SK-N-MC (cell line): Measurements from ENCODE around the gene MADCAM1.

Experiments
- DNase-seq: peaks from one replicate; pipeline ENCODE4 v3.0.0-alpha.2; 2011; ENCODE audit warnings: low read depth, low spot score
- H3K27ac ChIP-seq: fragments of 200-600 bp; sonication (generic); 2 replicates; pipeline ENCODE4 v1.5.1; 2016; ENCODE audit warnings: mixed run types
- H3K36me3 ChIP-seq: fragments of 200-600 bp; sonication (generic); 2 replicates; pipeline ENCODE4 v1.6.1; 2017; ENCODE audit warnings: antibody characterized with exemption, low read length, mixed read lengths; ENCODE audit not compliant: insufficient read depth
- H3K4me3 ChIP-seq: fragments of 200-600 bp; sonication (generic); 2 replicates; pipeline ENCODE4 v1.5.1; 2016
- H3K9ac ChIP-seq: fragments of 200-600 bp; sonication (generic); 2 replicates; pipeline ENCODE4 v1.8.0; 2017; ENCODE audit warnings: mixed run types, mixed read lengths; ENCODE audit not compliant: insufficient read length
- H3K9me3 ChIP-seq: fragments of 200-600 bp; sonication (generic); 2 replicates; pipeline ENCODE4 v1.6.1; 2017; ENCODE audit warnings: low read depth, mild to moderate bottlenecking, antibody characterized with exemption, low read length, moderate library complexity, mixed read lengths
- EZH2 ChIP-seq: fragments of 200-600 bp; sonication (generic); IDR thresholded peaks from one replicate; pipeline ENCODE4 v1.6.1; 2017; ENCODE audit warnings: antibody characterized with exemption
- FOXP2 ChIP-seq: optimal IDR thresholded peaks from 2 replicates; pipeline ENCODE3; 2011; ENCODE audit warnings: mild to moderate bottlenecking, moderate library complexity; ENCODE audit not compliant: insufficient read depth; ENCODE audit errors: extremely low read length, control extremely low read depth
- POLR2AphosphoS5 ChIP-seq: IDR thresholded peaks from 2 replicates; pipeline ENCODE4 v1.6.1; 2012; ENCODE audit warnings: mild to moderate bottlenecking, low read depth, low read length, borderline replicate concordance

MADCAM1 gene

DNA sequence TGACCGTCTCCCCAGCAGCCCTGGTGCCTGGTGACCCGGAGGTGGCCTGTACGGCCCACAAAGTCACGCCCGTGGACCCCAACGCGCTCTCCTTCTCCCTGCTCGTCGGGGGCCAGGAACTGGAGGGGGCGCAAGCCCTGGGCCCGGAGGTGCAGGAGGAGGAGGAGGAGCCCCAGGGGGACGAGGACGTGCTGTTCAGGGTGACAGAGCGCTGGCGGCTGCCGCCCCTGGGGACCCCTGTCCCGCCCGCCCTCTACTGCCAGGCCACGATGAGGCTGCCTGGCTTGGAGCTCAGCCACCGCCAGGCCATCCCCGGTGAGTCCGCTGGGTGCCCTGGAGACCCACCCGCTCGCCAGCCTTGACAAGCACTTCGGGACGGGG lies 2.2 kb downstream of the MADCAM1 start:
- DNase-seq: no peak
- H3K36me3 ChIP-seq: no peaks in the 10 kb centered on the region
- H3K9ac ChIP-seq: no peak overlapping the region
- H3K9me3 ChIP-seq: no peaks in the 10 kb centered on the region
- no peak overlapping the region for H3K4me3 ChIP-seq
- TF ChIP-seq FOXP2 (no peak), EZH2 (no peak), POLR2AphosphoS5 (no peak)
- H3K27ac ChIP-seq: no peak overlapping the region

DNA sequence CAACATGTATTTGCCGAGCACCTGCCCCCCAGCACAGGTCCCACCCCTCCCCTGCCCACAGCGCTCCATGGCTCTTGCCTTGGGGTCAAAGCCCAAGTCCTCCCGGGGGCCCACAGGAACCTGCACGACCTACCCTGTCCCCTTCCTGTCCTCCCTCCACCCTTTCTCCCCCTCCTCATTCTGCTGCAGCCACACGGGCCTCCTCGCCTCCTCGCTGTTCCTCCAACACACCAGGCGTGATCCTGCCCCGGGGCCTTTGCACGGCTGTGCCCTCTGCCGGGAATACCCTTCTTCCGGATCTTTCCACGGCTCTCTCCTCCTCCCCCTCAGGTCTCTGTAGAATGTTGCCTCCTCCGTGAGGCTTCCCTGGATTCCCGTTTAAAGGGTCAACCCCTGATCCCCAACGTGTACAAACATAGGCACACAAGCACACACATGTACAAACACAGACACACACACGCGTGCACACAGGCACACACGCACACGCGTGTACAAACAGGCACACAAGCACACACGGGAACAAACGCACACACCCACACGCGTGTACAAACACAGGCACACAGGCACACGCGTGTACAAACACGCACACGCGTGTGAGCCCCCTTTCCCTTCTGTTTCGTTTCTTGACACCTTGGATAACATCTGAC lies 2.8 kb downstream of the MADCAM1 start:
- Histone ChIP-seq H3K9me3 (no peaks in the 10 kb centered on the region), H3K36me3 (no peaks in the 10 kb centered on the region), H3K27ac (no peak overlapping the region), H3K4me3 (no peak overlapping the region), H3K9ac (no peak overlapping the region)
- no peak for TF ChIP-seq EZH2
- no peak for TF ChIP-seq FOXP2
- no peak for TF ChIP-seq POLR2AphosphoS5
- no peak for DNase-seq

DNA sequence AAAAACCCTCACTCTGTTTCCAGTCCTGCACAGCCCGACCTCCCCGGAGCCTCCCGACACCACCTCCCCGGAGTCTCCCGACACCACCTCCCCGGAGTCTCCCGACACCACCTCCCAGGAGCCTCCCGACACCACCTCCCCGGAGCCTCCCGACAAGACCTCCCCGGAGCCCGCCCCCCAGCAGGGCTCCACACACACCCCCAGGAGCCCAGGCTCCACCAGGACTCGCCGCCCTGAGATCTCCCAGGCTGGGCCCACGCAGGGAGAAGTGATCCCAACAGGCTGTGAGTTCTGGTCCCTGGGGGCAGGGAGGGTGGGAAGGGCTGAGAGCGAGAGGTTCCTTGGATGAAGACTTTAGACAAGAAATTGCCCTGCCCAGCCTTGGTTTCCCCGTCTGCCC lies 5.4 kb downstream of the MADCAM1 start:
- TF ChIP-seq EZH2: no peak
- no peak for TF ChIP-seq FOXP2
- no peak for TF ChIP-seq POLR2AphosphoS5
- H3K9ac ChIP-seq: no peak overlapping the region

DNA sequence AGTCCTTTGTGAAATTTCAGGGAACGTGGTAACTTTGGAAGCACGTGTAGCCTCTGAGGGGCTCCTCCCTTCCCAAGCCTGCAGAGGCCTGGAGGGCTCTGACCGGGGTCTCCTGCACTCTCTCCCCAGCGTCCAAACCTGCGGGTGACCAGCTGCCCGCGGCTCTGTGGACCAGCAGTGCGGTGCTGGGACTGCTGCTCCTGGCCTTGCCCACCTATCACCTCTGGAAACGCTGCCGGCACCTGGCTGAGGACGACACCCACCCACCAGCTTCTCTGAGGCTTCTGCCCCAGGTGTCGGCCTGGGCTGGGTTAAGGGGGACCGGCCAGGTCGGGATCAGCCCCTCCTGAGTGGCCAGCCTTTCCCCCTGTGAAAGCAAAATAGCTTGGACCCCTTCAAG lies 8.3 kb downstream of the MADCAM1 start:
- Histone ChIP-seq H3K36me3 (no peaks in the 10 kb centered on the region; the same call in 1 of the 2 replicates), H3K9me3 (no peaks in the 10 kb centered on the region), H3K4me3 (no peak overlapping the region), H3K27ac (no peak overlapping the region), H3K9ac (no peak overlapping the region)
- DNase-seq: no peak
- no peak for TF ChIP-seq POLR2AphosphoS5

More for the DNA sequence above, 5.4 kb downstream of the MADCAM1 start:
- no peak overlapping the region for H3K27ac ChIP-seq
- no peaks in the 10 kb centered on the region for H3K36me3 ChIP-seq
- no peaks in the 10 kb centered on the region for H3K9me3 ChIP-seq
- no peak overlapping the region for H3K4me3 ChIP-seq
- no peak for DNase-seq

DNA sequence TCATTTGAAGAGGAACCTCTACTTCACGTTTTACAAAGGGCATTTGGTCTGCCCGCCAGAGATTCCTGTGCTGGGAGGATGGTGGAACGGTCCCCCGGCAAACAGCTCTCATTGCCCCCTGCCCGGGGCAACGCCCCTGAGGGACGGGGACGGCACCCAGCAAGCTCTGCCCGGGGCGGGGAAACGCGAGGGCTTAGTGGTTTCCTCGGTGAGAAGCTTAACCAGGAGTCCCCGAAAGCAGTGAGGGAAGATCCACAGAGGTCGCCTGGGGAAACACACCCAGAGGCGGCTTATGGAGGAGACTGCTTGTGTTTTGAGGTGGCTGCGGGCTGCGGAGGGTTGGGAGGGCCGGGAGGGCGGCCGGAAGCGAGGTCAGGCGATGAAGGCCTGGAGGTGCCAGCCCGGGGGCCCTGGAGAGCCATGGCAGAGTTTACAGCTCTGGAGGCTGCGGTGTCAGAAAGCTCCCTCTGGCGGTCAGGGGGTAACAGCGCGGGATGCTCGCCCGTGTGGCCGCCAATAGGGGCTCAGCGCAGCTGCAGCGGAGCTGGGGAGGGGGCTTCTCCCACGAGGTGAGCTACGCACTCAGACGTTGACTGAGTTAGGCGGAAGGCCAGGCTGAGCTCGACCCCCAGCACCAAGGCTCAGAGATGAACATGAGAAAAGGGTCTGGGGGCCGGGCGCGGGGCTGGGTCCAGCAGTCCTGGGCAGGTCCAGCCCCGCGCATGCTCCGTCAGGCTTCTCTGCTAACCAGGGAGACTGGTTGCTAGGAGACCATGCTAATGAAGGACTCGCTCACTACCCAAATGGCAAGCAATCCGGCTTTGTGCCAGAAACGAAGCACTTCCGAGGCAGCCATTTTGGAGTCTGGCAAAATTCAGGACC lies 10.4 kb downstream of the MADCAM1 start:
- no peaks in the 10 kb centered on the region for H3K9me3 ChIP-seq
- peak overlapping the region; percentile 98 for H3K27ac ChIP-seq
- peak; percentile 34; the same call in 1 of the 2 replicates for TF ChIP-seq POLR2AphosphoS5
- TF ChIP-seq EZH2: no peak
- no peak for TF ChIP-seq FOXP2
- no peak for DNase-seq
- peak overlapping the region; percentile 96 for H3K9ac ChIP-seq
- H3K4me3 ChIP-seq: peak overlapping the region; percentile 98
- no peaks in the 10 kb centered on the region; the same call in 1 of the 2 replicates for H3K36me3 ChIP-seq

DNA sequence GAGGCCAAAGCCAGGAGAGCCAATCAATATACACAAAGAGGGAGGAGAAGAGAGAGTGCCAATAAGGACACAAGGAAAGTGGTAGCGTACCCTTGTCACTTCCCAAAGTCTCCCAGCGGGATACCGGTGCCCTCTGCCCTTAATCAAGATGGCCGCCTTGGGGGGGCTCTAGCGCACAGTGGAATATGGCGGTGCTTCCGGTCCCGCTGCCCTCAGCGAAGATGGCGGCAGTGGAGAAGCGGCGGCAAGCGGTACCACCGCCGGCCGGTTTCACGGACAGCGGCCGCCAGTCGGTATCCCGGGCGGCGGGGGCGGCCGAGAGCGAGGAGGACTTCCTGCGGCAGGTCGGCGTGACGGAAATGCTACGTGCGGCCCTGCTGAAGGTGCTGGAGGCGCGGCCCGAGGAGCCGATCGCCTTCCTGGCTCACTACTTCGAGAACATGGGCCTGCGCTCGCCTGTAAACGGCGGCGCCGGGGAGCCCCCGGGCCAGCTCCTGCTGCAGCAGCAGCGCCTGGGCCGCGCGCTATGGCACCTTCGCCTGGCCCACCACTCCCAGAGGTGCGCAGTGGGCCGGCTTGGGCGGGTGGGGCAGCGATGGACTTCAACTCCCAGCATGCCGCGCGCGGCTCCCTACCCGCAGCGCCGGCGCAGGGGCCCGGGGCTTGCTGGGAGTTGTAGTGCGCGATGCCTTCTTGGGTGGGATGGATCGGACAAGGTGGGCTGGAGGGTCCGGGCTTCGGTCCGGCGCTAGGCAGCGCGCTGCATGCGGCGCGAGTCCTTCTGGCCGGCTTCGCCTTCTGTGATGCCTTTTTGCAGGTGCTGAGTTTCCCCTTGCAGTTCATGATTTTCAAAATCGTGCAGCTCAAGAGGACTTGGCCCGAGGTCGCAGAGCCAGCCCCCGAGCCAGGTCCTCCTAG lies 11.3 kb downstream of the MADCAM1 start, which contains the start of gene TPGS1:
Gene TPGS1, plus strand, starts transcription at position 212 of the 918 bp plus-strand sequence. Its CDS starts 10 bp downstream, at position 222.
- peak within 1 kb of the TSS; percentile 96 for H3K9ac ChIP-seq
- peak within 1 kb of the TSS; percentile 98 for H3K4me3 ChIP-seq
- no peak for TF ChIP-seq EZH2
- peak; percentile 50 for TF ChIP-seq POLR2AphosphoS5
- DNase-seq: peak; percentile 100
- no peaks in the 10 kb centered on the region; the same call in 1 of the 2 replicates for H3K36me3 ChIP-seq
- H3K27ac ChIP-seq: peak within 1 kb of the TSS; percentile 98
- no peaks in the 10 kb centered on the region for H3K9me3 ChIP-seq

DNA sequence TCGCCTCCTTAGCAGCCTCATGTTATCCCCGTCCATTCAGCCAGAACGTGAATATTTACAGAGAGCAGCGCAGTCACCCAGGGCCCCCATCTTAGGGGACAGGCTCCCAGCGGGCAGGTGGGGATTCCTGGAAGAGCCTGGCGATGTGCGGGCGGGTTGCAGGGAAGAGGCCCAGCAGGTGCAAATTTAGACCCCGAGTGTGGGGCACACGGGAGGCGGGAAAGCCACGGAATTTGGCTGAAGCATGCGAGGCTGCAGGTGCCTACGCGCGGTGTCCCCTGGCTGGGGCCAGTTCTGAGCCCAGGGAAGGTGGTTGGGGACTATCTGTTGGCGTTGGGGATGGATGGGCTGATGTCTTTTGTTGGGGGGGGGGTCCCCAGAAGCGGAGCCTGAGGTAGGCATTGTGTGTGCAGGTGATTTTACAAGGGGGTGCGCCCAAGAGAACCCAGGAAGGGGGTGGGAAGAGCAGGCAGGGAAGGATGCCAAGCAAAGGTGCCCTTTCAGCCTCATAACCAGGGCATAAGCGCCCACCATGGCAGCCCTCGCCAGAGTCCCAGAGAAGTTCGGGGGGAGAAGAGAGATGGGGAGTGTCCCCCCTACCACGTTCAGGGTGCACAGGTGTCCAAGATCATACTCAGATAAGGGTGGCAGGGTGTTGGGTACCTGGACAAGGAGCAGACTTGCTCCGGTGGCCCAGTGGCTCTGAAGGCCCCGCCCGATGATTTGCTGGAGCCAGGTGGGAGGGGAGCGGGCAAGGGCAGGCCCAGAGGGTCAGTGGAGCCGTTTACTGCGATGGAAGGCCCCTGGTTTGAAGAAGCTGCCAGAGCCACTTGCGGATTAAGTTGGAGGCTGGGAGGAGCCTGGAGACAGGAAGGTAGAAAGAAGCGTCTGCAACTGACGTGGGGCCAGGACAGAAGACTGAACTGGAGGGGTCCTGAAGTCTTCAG lies 12.2 kb downstream of the MADCAM1 start:
- TF ChIP-seq FOXP2 (no peak), EZH2 (no peak), POLR2AphosphoS5 (no peak)
- Histone ChIP-seq H3K27ac (no peak overlapping the region), H3K4me3 (peak overlapping the region; percentile 98)

More for the DNA sequence above, 12.2 kb downstream of the MADCAM1 start:
- H3K36me3 ChIP-seq: no peaks in the 10 kb centered on the region; the same call in 1 of the 2 replicates
- no peaks in the 10 kb centered on the region for H3K9me3 ChIP-seq
- no peak for DNase-seq
- H3K9ac ChIP-seq: peak overlapping the region; percentile 72
